ENCODE data around the gene CDK5RAP3. TPM values are rescaled to one million over a fixed set of nuclear protein-coding genes. Genes with fewer than 3 reads are reported as not detected.

Gene CDK5RAP3
- total RNA-seq, 1 experiment from 2014 or later = 255 TPM

- BruUV-seq (replicated peaks) = no TSS peak
- CTCF ChIA-PET = interaction anchor here (0.7 to 1.4 kb wide), 3 partner anchors 12 to 76 kb away, joined by 3 to 6 read pairs (median 4); partner anchors contain the start of genes CDK5RAP3 and PRR15L
These were observed 25.8 kb upstream of the CDK5RAP3 start for GRCh38 chr17:47945080-47945479.

More at GRCh38 chr17:47945080-47945479, 25.8 kb upstream of the CDK5RAP3 start:
- Histone ChIP-seq H3K27ac (ENCODE audit: low read depth, low read length) (no peak overlapping the region), H2AFZ (ENCODE audit: low read depth, low read length, poor library complexity, severe bottlenecking) (no peak overlapping the region), H4K20me1 (ENCODE audit: insufficient read depth) (no peaks in the 10 kb centered on the region), H3K4me1 (ENCODE audit: control insufficient read depth in 1 of 2, insufficient read depth in 2 of 2, low read length in 2 of 2) (peaks cover 38 to 65% of the 10 kb centered on the region in 2 experiments), H3K4me2 (ENCODE audit: low read length) (no peak overlapping the region), H3K9me2 (ENCODE audit: insufficient read depth) (no peaks in the 10 kb centered on the region), H3K79me2 (ENCODE audit: insufficient read depth, low read length) (peaks cover 17% of the 10 kb centered on the region), H3K27me3 (ENCODE audit: insufficient read depth, low read length) (no peaks in the 10 kb centered on the region), H3K36me3 (ENCODE audit: control insufficient read depth in 1 of 2, insufficient read depth in 2 of 2, low read length in 2 of 2) (peaks cover 10 to 12% of the 10 kb centered on the region in 2 experiments; a peak in 3 of 4 replicates), H3K9ac (ENCODE audit: low read length) (no peak overlapping the region), H3K4me3 (replicated peaks in 1 of 2; ENCODE audit: low read depth in 1 of 2, low read length in 2 of 2) (no peak overlapping the region), H3K9me3 (ENCODE audit: control insufficient read depth in 1 of 2, insufficient read depth in 1 of 2, low read depth in 1 of 2, low read length in 2 of 2) (no peaks in the 10 kb centered on the region)
- ChIA-PET POLR2A (no interaction called here), RAD21 (ENCODE audit: low non-redundant PET in 1 of 2, low total read pairs in 2 of 2, uncharacterized antibody in 2 of 2, unreplicated experiment in 2 of 2) (no interaction called here)
- no peak for TF ChIP-seq CTCF (IDR thresholded peaks at IDR 0.05 in 2 of 3, conservative IDR thresholded peaks at IDR 0.05 in 1 of 3; ENCODE audit: borderline replicate concordance in 1 of 3, insufficient read depth in 1 of 3, low read depth in 2 of 3, low read length in 2 of 3)
- TF ChIP-seq TCF7L2 (IDR thresholded peaks at IDR 0.05; ENCODE audit: borderline replicate concordance, extremely low read depth, insufficient read depth, insufficient read length) = no peak
- no peak for TF ChIP-seq JUND (IDR thresholded peaks at IDR 0.05)
- TF ChIP-seq EGR1 (IDR thresholded peaks at IDR 0.05; ENCODE audit: low read depth) = no peak
- TF ChIP-seq ATF3 (IDR thresholded peaks at IDR 0.05) = no peak
- TF ChIP-seq ZNF274 (IDR thresholded peaks at IDR 0.05; ENCODE audit: low read depth, low read length) = no peak
- TF ChIP-seq ELF1 (IDR thresholded peaks at IDR 0.05; ENCODE audit: borderline replicate concordance, low read depth) = no peak
- no peak for TF ChIP-seq CBX3 (IDR thresholded peaks at IDR 0.05; ENCODE audit: low read depth)
- no peak for TF ChIP-seq YY1 (IDR thresholded peaks at IDR 0.05; ENCODE audit: extremely low read depth, insufficient replicate concordance, low read depth, low read length)
- no peak for TF ChIP-seq EZH2 (IDR thresholded peaks at IDR 0.05)
- TF ChIP-seq ZBTB33 (IDR thresholded peaks at IDR 0.05; ENCODE audit: extremely low read depth, insufficient replicate concordance, low read length) = no peak
- no peak for TF ChIP-seq RAD21 (IDR thresholded peaks at IDR 0.05; ENCODE audit: low read depth)
- TF ChIP-seq POLR2AphosphoS5 (IDR thresholded peaks at IDR 0.05; ENCODE audit: low read depth, low read length) = no peak
- no peak for TF ChIP-seq SP1 (IDR thresholded peaks at IDR 0.05; ENCODE audit: low read depth)
- TF ChIP-seq EZH2phosphoT487 (IDR thresholded peaks at IDR 0.05; ENCODE audit: borderline replicate concordance) = no peak
- TF ChIP-seq MAX (IDR thresholded peaks at IDR 0.05) = no peak
- no peak for TF ChIP-seq FOSL1 (IDR thresholded peaks at IDR 0.05; ENCODE audit: low read depth)
- no peak for TF ChIP-seq POLR2A (IDR thresholded peaks at IDR 0.05; ENCODE audit: borderline replicate concordance, extremely low read depth, insufficient read depth, insufficient read length)
- no peak for TF ChIP-seq ZFX (IDR thresholded peaks at IDR 0.05)
- TF ChIP-seq SIN3A (IDR thresholded peaks at IDR 0.05; ENCODE audit: low read depth) = no peak
- intact Hi-C loops (cut with micrococcal nuclease) = no loop called here
- no peak for ATAC-seq
- DNase-seq (ENCODE audit: low read depth, low spot score) = no peak

All from HCT116 (cell line).